ENCODE data around the gene CYP4F12.

GRCh38 chr19:15642807-15643206 lies 30.1 kb upstream of the CYP4F12 start:
- TF ChIP-seq POLR2A (IDR thresholded peaks at IDR 0.05; ENCODE audit: low read length) (no peak), GATA1 (IDR thresholded peaks at IDR 0.05; ENCODE audit: low read depth, low read length) (no peak)
